GM12874 (cell line): ENCODE data around the gene CD164L2.

Source experiments
- TF ChIP-seq, protein P1 (sequence below): IDR thresholded peaks from 2 replicates; pipeline ENCODE4 v1.5.1; 2011; ENCODE audit warnings: low read depth, mild to moderate bottlenecking, control low read depth, low read length, moderate library complexity; ENCODE audit not compliant: insufficient read depth

Gene CD164L2

DNA sequence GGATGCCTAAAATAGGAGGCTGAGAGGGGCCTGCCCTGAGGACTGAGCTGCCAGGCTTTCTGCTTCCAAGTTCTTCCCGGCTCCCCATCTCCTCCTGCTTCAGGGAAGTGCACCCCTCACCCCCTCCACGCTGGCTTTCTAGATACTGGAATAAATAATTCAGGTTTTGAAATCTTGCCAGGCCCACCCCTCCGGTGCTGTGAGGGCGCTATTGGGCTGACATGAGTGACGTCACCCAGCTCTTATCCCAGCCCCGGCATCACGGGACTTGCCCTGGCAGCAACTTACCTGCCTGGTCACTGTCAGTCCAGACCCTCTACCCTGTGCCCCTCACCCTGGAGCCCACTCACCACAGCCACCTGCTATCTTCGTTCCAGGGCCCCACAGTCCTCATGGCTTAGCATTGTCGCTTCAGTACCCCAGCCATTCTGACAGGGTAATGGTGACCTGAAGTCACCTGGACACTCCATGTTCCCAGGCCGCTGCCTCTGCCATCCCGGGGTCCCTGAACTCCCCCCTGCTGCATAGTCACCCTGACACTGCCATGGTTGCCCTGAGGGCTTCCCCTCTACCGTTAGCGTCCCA lies 8.5 kb upstream of the CD164L2 start:
- TF ChIP-seq, protein P1, sequence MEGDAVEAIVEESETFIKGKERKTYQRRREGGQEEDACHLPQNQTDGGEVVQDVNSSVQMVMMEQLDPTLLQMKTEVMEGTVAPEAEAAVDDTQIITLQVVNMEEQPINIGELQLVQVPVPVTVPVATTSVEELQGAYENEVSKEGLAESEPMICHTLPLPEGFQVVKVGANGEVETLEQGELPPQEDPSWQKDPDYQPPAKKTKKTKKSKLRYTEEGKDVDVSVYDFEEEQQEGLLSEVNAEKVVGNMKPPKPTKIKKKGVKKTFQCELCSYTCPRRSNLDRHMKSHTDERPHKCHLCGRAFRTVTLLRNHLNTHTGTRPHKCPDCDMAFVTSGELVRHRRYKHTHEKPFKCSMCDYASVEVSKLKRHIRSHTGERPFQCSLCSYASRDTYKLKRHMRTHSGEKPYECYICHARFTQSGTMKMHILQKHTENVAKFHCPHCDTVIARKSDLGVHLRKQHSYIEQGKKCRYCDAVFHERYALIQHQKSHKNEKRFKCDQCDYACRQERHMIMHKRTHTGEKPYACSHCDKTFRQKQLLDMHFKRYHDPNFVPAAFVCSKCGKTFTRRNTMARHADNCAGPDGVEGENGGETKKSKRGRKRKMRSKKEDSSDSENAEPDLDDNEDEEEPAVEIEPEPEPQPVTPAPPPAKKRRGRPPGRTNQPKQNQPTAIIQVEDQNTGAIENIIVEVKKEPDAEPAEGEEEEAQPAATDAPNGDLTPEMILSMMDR: no peak; the same call in 1 of the 2 replicates

DNA sequence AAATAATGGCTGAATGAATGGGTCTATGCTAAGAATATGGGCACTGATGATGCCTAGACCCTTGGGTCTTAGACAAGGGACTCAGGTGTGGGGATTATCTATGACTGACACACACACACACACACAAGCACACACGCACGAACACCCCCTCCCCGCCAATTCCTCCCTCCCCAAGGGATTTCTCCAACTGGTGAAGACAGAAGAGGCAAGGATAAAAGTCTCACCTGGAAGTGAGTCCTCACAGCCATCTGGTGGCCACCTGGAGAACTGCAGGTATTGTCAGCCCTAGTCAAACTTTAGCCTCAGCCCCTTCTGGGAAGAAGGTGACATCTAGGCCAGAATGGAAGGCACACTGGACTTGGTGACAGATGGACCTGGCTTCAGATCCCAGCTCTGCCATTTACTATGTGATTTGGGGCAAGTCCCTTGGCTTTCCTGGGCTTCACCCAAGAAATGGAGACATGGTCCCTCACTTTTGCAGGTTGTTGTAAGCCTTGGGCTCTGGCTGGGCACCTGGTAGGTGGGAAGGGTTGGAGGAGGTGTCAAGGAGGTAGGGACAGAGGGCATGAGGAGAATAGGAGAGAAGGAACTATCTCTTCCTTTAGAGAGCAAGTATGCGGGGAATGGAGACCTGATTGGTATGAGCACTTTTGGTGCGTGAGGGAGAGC lies 5.3 kb upstream of the CD164L2 start:
- TF ChIP-seq, protein P1: peak; percentile 89

DNA sequence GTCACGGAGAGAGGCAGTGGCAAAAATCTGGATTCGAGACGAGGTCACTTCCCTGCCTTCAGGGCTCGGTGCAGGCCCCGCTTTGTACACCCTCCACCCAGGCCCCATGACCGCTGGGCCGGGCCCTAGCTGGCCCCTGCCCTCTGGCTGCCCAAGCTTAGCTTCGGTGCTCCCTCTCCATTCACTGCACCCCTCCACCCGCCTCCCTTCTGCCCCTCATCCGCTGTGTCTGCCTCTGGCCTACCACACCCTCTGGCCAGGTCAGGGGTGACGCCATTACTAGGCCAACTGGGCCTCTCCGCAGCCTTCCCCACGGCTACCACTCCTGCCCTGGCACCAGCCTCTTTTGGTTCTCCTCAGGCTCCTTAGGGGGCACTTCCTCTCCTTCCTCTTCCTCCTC lies 528 bp upstream of the CD164L2 start:
- TF ChIP-seq, protein P1: no peak

DNA sequence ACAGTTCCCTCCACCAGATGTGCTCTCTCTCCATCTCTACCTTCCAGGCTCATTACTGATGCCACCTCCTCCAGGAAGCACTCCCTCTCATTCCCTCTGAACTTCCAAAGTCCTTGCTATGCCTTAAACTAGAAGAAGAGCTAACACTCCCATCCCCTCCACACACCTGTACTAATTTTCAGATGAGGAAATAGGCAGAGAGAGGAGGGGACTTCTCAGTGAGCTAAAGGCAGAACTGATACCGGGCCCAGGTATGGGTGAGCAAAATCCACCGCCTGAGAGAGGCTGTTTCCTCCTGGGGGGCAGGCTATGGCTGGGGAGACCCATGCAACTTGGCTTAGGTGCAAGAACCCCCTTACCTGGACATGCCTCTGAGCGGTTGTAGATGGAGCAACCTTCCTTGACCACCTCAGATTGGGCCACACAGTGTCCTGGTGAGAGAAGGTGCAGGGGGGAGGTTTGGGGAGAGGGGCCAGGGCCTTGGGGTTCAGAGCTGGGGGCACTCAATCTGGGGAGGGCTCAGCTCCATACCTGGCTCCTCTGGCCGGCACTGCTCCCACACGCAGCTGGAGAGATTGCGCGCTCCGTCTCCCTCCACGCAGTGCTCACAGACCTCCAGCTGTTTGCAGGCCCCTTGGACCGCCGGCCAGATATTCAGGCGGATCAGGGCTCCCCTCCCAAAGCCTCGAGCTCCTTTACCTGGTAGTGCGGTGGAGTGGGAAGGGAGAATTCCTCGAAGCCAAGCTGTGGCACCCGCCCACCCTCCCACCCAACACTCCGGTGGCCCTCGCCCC lies 967 bp downstream of the CD164L2 start:
- TF ChIP-seq, protein P1: no peak

DNA sequence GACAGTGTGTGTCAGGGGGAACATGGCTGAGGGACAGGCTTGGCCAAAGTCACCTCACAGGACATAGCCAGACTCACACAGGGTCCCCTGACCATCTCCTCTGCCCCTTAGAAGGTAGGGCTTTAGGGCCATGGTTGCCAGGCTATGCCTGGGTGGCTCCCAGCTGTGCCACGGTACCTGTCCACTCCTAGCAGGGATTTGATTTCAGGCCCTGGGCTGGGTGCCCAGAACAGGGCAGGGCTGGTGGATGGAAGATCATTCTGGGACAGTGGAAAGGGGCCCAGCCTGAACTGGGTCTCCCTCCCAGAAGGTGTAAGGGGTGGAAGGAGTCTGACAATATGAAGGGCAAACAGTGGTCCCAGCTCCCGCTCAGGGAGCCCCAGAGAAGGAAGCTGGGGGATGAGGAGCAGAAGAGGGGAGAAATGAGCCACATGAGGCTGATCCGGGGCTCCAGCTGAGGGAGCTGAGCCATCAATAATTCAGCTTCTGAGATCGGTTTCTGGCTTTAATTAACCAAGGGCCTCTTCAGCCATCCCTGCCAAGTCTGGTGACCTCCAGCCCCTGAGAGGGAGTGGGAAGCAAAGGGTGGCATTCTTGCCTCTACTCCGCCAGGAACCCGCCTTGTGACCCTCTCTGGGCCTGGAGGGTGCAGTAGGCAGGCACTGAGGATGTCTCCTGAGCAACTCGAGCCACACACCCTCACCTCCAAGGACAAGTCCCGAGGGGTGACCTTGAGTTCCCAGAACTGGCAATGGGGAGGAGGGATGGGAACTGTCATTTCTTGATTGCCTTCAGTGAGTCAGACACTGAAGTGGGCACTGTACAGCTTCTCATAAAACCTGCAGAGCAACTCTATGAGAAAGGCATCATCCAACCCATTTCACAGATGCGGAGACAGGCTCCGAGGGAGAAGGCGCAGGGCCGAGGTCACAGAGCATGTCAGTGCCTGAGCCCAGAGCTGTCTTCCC lies 2.1 kb downstream of the CD164L2 start:
- TF ChIP-seq, protein P1: no peak

DNA sequence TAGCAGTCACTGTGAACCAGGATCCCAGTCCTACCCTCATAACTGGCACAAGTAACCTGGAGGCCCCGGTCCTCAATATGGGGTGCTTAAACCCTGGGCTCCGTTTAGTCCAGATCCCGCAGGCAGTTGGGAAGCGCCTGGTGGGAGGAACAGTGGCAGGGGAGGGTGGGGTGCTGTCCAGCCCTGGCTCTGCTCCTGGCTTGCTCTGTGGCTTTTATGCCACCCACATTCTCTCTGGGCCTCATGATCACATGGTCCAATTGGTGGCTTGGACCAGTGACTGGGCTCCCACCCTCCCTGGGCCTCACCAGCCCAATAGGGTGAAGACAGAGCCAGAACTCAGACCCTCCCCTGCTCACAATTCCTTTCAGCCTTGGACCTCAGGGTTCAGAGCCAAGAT lies 2.9 kb downstream of the CD164L2 start:
- TF ChIP-seq, protein P1: no peak

DNA sequence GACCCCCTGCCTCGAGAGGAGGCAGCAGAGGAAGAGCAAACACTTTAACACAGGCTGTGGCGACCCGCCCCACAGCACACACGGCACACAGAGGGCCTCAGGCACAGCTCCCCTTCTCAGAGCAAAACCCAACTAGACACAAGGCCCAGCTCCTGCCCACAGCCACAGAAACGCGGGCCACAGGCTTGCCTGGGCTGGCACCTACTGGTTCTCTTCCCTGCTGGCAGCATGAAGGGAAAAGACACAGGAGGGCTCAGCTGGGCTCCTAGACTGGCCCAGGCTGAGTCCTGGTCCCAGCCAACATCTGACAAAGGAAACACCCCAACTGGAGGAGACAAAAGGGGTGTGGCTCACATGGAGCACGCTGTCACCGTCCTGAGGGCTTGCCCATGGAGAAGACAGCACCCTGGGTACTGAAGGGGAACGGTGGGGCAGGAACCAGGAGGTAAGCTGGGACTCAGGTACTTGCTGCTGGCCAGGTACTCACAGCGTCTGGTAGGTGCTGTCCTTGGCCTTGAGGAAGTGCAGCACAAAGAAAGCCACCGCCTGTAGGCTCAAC lies 3.5 kb downstream of the CD164L2 start:
- TF ChIP-seq, protein P1: no peak
